SK-N-SH (cell line): ENCODE data around the gene TBC1D9B. TPM values are rescaled to one million over a fixed set of nuclear protein-coding genes. Genes with fewer than 3 reads are reported as not detected.

Experiments used
- CTCF ChIA-PET: fragments of 300-600, 350-600 bp; formaldehyde crosslinking; extraction: SDS; loops from one replicate; lab custom pipeline; 2021; lab: Yijun Ruan, JAX
- POLR2A ChIA-PET: fragments of 350-600 bp; sonication (Branson Sonifier 250); formaldehyde crosslinking; extraction: SDS; loops from one replicate; lab custom pipeline; 2020; ENCODE audit warnings: antibody characterized with exemption, inconsistent platforms; lab: Yijun Ruan, JAX
- DNase-seq: peaks from one replicate; pipeline ENCODE4 v3.0.0; 2012
- H2AFZ ChIP-seq: fragments of 200-600 bp; sonication (generic); 2 replicates; pipeline ENCODE4 v1.8.1; 2016; ENCODE audit warnings: antibody characterized with exemption, mild to moderate bottlenecking, low read depth
- H3F3A ChIP-seq: fragments of 200-600 bp; sonication (generic); replicated peaks from 2 replicates; pipeline ENCODE3; 2016; ENCODE audit warnings: antibody characterized with exemption, mild to moderate bottlenecking; ENCODE audit not compliant: insufficient read depth
- H3K27ac ChIP-seq, 2 experiments: fragments of 200-500 bp in 1 of 2; fragments of 200-600 bp in 1 of 2; sonication (Bioruptor generic) in 1 of 2; sonication (generic), shearing (Covaris generic) in 1 of 2; 2 replicates each; pipeline versions ENCODE4 v1.5.1 to v1.6.1; 2014 to 2016; ENCODE audit warnings: low read depth in 2 of 2, inconsistent platforms in 1 of 2, low read length in 1 of 2, mild to moderate bottlenecking in 1 of 2, mixed read lengths in 1 of 2
- H3K27me3 ChIP-seq: fragments of 200-600 bp; sonication (generic), shearing (Covaris generic); 2 replicates; pipeline ENCODE4 v1.6.1; 2016; ENCODE audit warnings: mixed run types; ENCODE audit not compliant: insufficient read depth
- H3K36me3 ChIP-seq, 2 experiments: fragments of 200-500 bp in 1 of 2; fragments of 200-600 bp in 1 of 2; sonication (Bioruptor generic) in 1 of 2; sonication (generic) in 1 of 2; replicated peaks in 1 of 2; 2 replicates each; pipeline versions ENCODE3 to v1.5.1; 2014 to 2016; ENCODE audit warnings: low read length in 1 of 2, mild to moderate bottlenecking in 1 of 2; ENCODE audit not compliant: insufficient read depth in 2 of 2, control insufficient read depth in 1 of 2
- H3K4me1 ChIP-seq, 2 experiments: fragments of 200-500 bp in 1 of 2; fragments of 200-600 bp in 1 of 2; sonication (Bioruptor generic) in 1 of 2; sonication (generic), shearing (Covaris generic) in 1 of 2; 2 replicates each; pipeline versions ENCODE4 v1.5.1 to v1.6.1; 2014 to 2016; ENCODE audit warnings: low read depth in 1 of 2, low read length in 1 of 2, mixed run types in 1 of 2; ENCODE audit not compliant: insufficient read depth in 2 of 2, control insufficient read depth in 1 of 2
- H3K4me2 ChIP-seq: fragments of 200-600 bp; sonication (generic), shearing (Covaris generic); 2 replicates; pipeline ENCODE4 v1.6.1; 2017; ENCODE audit warnings: mixed run types
- H3K4me3 ChIP-seq, 2 experiments: fragments of 200-500 bp in 1 of 2; fragments of 200-600 bp in 1 of 2; sonication (Bioruptor generic) in 1 of 2; sonication (generic), shearing (Covaris generic) in 1 of 2; 2 replicates each; pipeline versions ENCODE4 v1.5.1 to v1.8.1; 2014 to 2016; ENCODE audit warnings: low read depth in 2 of 2, inconsistent platforms in 1 of 2, low read length in 1 of 2, mild to moderate bottlenecking in 1 of 2, mixed read lengths in 1 of 2, moderate library complexity in 1 of 2
- H3K79me2 ChIP-seq: fragments of 200-600 bp; sonication (generic); 2 replicates; pipeline ENCODE4 v1.8.1; 2017; ENCODE audit warnings: mild to moderate bottlenecking; ENCODE audit not compliant: insufficient read depth
- H3K9ac ChIP-seq: fragments of 200-600 bp; sonication (generic); 2 replicates; pipeline ENCODE4 v1.6.1; 2017; ENCODE audit warnings: mixed run types
- H3K9me2 ChIP-seq: fragments of 200-600 bp; sonication (generic); 2 replicates; pipeline ENCODE4 v1.6.1; 2017; ENCODE audit warnings: mixed run types
- H3K9me3 ChIP-seq: fragments of 200-600 bp; sonication (generic); 2 replicates; pipeline ENCODE4 v1.6.1; 2017; ENCODE audit warnings: mixed run types, mild to moderate bottlenecking, moderate library complexity
- H4K20me1 ChIP-seq: fragments of 200-600 bp; sonication (generic); 2 replicates; pipeline ENCODE4 v1.6.1; 2017; ENCODE audit warnings: mild to moderate bottlenecking, mixed run types; ENCODE audit not compliant: insufficient read depth
- CHD2 ChIP-seq: fragments of 150-350 bp; IDR thresholded peaks from 2 replicates; pipeline ENCODE4 v1.6.1; 2018; ENCODE audit warnings: low read length; ENCODE audit not compliant: partially characterized antibody
- FOSL2 ChIP-seq: IDR thresholded peaks from 2 replicates; pipeline ENCODE4 v1.4.0; 2012; ENCODE audit warnings: low read depth, mild to moderate bottlenecking, moderate library complexity, borderline replicate concordance
- FOXJ3 ChIP-seq: sonication (generic); formaldehyde crosslinking; IDR thresholded peaks from 2 replicates; pipeline ENCODE4 v1.5.1; 2020; ENCODE audit warnings: mild to moderate bottlenecking, missing genetic modification reagents
- GABPA ChIP-seq: IDR thresholded peaks from 2 replicates; pipeline ENCODE4 v1.4.0; 2012; ENCODE audit warnings: low read depth, mild to moderate bottlenecking
- JUND ChIP-seq: IDR thresholded peaks from 2 replicates; pipeline ENCODE4 v1.4.0; 2012
- MEF2A ChIP-seq: IDR thresholded peaks from 2 replicates; pipeline ENCODE4 v1.4.0; 2012; ENCODE audit warnings: low read depth, borderline replicate concordance
- MXI1 ChIP-seq: IDR thresholded peaks from 2 replicates; pipeline ENCODE4 v1.6.1; 2012; ENCODE audit warnings: mild to moderate bottlenecking, low read depth, low read length, improper control_type of control experiment
- POLR2AphosphoS5 ChIP-seq: IDR thresholded peaks from 2 replicates; pipeline ENCODE4 v1.6.1; 2012; ENCODE audit warnings: low read depth, low read length
- RAD21 ChIP-seq: IDR thresholded peaks from 2 replicates; pipeline ENCODE4 v1.6.1; 2012; ENCODE audit warnings: mild to moderate bottlenecking, low read length
- RCOR1 ChIP-seq: fragments of 150-350 bp; IDR thresholded peaks from 2 replicates; pipeline ENCODE4 v1.6.1; 2017; ENCODE audit warnings: antibody characterized with exemption, low read length
- RXRA ChIP-seq: IDR thresholded peaks from 2 replicates; pipeline ENCODE4 v1.4.0; 2012; ENCODE audit warnings: low read depth, mild to moderate bottlenecking, borderline replicate concordance
- SMC3 ChIP-seq: IDR thresholded peaks from 2 replicates; pipeline ENCODE4 v1.6.1; 2012; ENCODE audit warnings: low read depth, low read length, improper control_type of control experiment
- TEAD4 ChIP-seq: IDR thresholded peaks from 2 replicates; pipeline ENCODE4 v1.4.0; 2012; ENCODE audit warnings: mild to moderate bottlenecking, borderline replicate concordance; ENCODE audit not compliant: insufficient read depth
- YY1 ChIP-seq: IDR thresholded peaks from 2 replicates; pipeline ENCODE4 v1.4.0; 2012; ENCODE audit warnings: low read depth, mild to moderate bottlenecking
- ZBTB33 ChIP-seq: IDR thresholded peaks from 2 replicates; pipeline ENCODE4 v1.4.0; 2012; ENCODE audit warnings: low read depth, borderline replicate concordance
- WGBS: methylation state at CpG from one replicate; pipeline ENCODE4 v1.1.6; 2017; ENCODE audit warnings: low lambda C conversion rate; 5-methylcytosine and 5-hydroxymethylcytosine counted together
- polyA plus RNA-seq, 3 experiments: library from polyadenylated mRNA; depleted of rRNA; stranded (reverse); fragments of >200 nt; gene quantifications; 2 replicates each; pipeline ENCODE4 v1.2.3, GENCODE V29; 2012
- TF ChIP-seq, protein P1 (sequence below): fragments of 200-600 bp; sonication (generic); IDR thresholded peaks from 2 replicates; pipeline ENCODE4 v1.6.1; 2017; ENCODE audit warnings: antibody characterized with exemption, mild to moderate bottlenecking, moderate library complexity

The TBC1D9B gene
- polyA plus RNA-seq, 1 of the 3 experiments (the other 2 are of a cell fraction): 75.6 TPM

- ChIA-PET POLR2A (no interaction called here), CTCF (interaction anchor here (1.6 kb wide), 1 partner anchor 12 kb away, joined by 4 read pairs; the partner anchor contains the start of gene TBC1D9B)
- H3K4me1 ChIP-seq: no peaks in the 10 kb centered on the region
- no peak overlapping the region for H2AFZ ChIP-seq
- TF ChIP-seq FOSL2 (no peak), FOXJ3 (no peak), TEAD4 (no peak)
- no peak overlapping the region for H3K27ac ChIP-seq
- no peaks in the 10 kb centered on the region for H3K9me3 ChIP-seq
- H3K27me3 ChIP-seq: no peaks in the 10 kb centered on the region
- H3K4me3 ChIP-seq: no peak overlapping the region
- H4K20me1 ChIP-seq: no peaks in the 10 kb centered on the region
- DNase-seq: no peak
- H3K79me2 ChIP-seq: no peaks in the 10 kb centered on the region
- H3K9me2 ChIP-seq: no peaks in the 10 kb centered on the region
- no peaks in the 10 kb centered on the region for H3K36me3 ChIP-seq
- no peak overlapping the region for H3K4me2 ChIP-seq
- no peak overlapping the region for H3K9ac ChIP-seq
- WGBS: 69% methylated on average over 4 of the region's 4 CpGs
- H3F3A ChIP-seq: no peaks in the 10 kb centered on the region
Measured at GRCh38 chr5:179920175-179920574, 12.5 kb upstream of the TBC1D9B start.

- H3K27ac ChIP-seq: no peak overlapping the region
- H3K4me2 ChIP-seq: no peak overlapping the region
- no peaks in the 10 kb centered on the region for H4K20me1 ChIP-seq
- POLR2A ChIA-PET: no interaction called here
- 82% methylated on average over 20 of the region's 20 CpGs for WGBS
- TF ChIP-seq, protein P1, sequence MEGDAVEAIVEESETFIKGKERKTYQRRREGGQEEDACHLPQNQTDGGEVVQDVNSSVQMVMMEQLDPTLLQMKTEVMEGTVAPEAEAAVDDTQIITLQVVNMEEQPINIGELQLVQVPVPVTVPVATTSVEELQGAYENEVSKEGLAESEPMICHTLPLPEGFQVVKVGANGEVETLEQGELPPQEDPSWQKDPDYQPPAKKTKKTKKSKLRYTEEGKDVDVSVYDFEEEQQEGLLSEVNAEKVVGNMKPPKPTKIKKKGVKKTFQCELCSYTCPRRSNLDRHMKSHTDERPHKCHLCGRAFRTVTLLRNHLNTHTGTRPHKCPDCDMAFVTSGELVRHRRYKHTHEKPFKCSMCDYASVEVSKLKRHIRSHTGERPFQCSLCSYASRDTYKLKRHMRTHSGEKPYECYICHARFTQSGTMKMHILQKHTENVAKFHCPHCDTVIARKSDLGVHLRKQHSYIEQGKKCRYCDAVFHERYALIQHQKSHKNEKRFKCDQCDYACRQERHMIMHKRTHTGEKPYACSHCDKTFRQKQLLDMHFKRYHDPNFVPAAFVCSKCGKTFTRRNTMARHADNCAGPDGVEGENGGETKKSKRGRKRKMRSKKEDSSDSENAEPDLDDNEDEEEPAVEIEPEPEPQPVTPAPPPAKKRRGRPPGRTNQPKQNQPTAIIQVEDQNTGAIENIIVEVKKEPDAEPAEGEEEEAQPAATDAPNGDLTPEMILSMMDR: no peak
- no peak for TF ChIP-seq ZBTB33
- no peak for TF ChIP-seq MEF2A
- no peak for TF ChIP-seq RCOR1
- TF ChIP-seq POLR2AphosphoS5: no peak
- TF ChIP-seq MXI1: no peak
- TF ChIP-seq CHD2: no peak
- TF ChIP-seq YY1: no peak
- TF ChIP-seq RAD21: no peak
- no peak for TF ChIP-seq JUND
- no peak for TF ChIP-seq GABPA
- no peak for TF ChIP-seq SMC3
- TF ChIP-seq RXRA: no peak
- TF ChIP-seq, all 33 proteins: peak for 0
- Histone ChIP-seq H2AFZ (no peak overlapping the region), H3K9me2 (no peaks in the 10 kb centered on the region), H3F3A (no peaks in the 10 kb centered on the region), H3K27me3 (no peaks in the 10 kb centered on the region), H3K4me1 (no peaks in the 10 kb centered on the region), H3K79me2 (no peaks in the 10 kb centered on the region), H3K4me3 (no peak overlapping the region), H3K36me3 (no peaks in the 10 kb centered on the region), H3K9me3 (no peaks in the 10 kb centered on the region), H3K9ac (no peak overlapping the region)
- CTCF ChIA-PET: interaction anchor here (1.6 kb wide), 1 partner anchor 12 kb away, joined by 4 read pairs; the partner anchor contains the start of gene TBC1D9B
- DNase-seq: no peak
Measured at GRCh38 chr5:179919487-179920060, 11.9 kb upstream of the TBC1D9B start.
